Hepatocyte (in vitro differentiated cells): Measurements from ENCODE around the gene PPP3CA. TPM values are rescaled to one million over a fixed set of nuclear protein-coding genes. Genes with fewer than 3 reads are reported as not detected.

Source experiments
- DNase-seq: peaks from one replicate; pipeline ENCODE4 v3.0.0-alpha.2; 2016; ENCODE audit warnings: low spot score
- H2AFZ ChIP-seq: fragments of 200-600 bp; sonication (generic); 2 replicates; pipeline ENCODE4 v1.6.0; 2016; ENCODE audit warnings: antibody characterized with exemption, mild to moderate bottlenecking
- H3K27ac ChIP-seq: fragments of 200-600 bp; sonication (generic); 2 replicates; pipeline ENCODE4 v1.5.1; 2016; ENCODE audit warnings: mild to moderate bottlenecking
- H3K27me3 ChIP-seq: fragments of 200-600 bp; sonication (generic); 2 replicates; pipeline ENCODE4 v1.6.1; 2016
- H3K36me3 ChIP-seq: fragments of 200-600 bp; sonication (generic); replicated peaks from 2 replicates; pipeline ENCODE4 v1.5.1; 2016; ENCODE audit warnings: low read depth; ENCODE audit not compliant: insufficient read depth
- H3K4me1 ChIP-seq: fragments of 200-600 bp; sonication (generic); 2 replicates; pipeline ENCODE4 v1.5.1; 2016; ENCODE audit warnings: mild to moderate bottlenecking, moderate library complexity; ENCODE audit not compliant: insufficient read depth
- H3K4me2 ChIP-seq: fragments of 200-600 bp; sonication (generic); 2 replicates; pipeline ENCODE4 v1.6.0; 2016
- H3K4me3 ChIP-seq: fragments of 200-600 bp; sonication (generic); 2 replicates; pipeline ENCODE4 v1.5.1; 2016; ENCODE audit warnings: mild to moderate bottlenecking
- H3K79me2 ChIP-seq: fragments of 200-600 bp; sonication (generic); 2 replicates; pipeline ENCODE4 v1.6.0; 2017; ENCODE audit warnings: mild to moderate bottlenecking
- H3K9me2 ChIP-seq: fragments of 200-600 bp; sonication (generic); replicated peaks from 2 replicates; pipeline ENCODE4 v1.6.0; 2017; ENCODE audit warnings: mild to moderate bottlenecking; ENCODE audit not compliant: insufficient read depth
- H3K9me3 ChIP-seq: fragments of 200-600 bp; sonication (generic); 2 replicates; pipeline ENCODE4 v1.5.1; 2016; ENCODE audit warnings: low read depth, mild to moderate bottlenecking
- H4K20me1 ChIP-seq: fragments of 200-600 bp; sonication (generic); 2 replicates; pipeline ENCODE4 v1.6.0; 2016; ENCODE audit warnings: mild to moderate bottlenecking; ENCODE audit not compliant: insufficient read depth, poor library complexity, severe bottlenecking
- EZH2 ChIP-seq: fragments of 200-600 bp; sonication (generic); IDR thresholded peaks from 2 replicates; pipeline ENCODE4 v1.6.1; 2016; ENCODE audit warnings: antibody characterized with exemption, mild to moderate bottlenecking, borderline replicate concordance
- EZH2phosphoT487 ChIP-seq: fragments of 200-600 bp; sonication (generic); IDR thresholded peaks from one replicate; pipeline ENCODE4 v1.6.1; 2018; ENCODE audit warnings: antibody characterized with exemption, mild to moderate bottlenecking, low read depth, moderate library complexity; ENCODE audit not compliant: unreplicated experiment, severe bottlenecking
- WGBS: methylation state at CpG from one replicate; pipeline ENCODE4 v1.1.6; 2016; ENCODE audit warnings: low lambda C conversion rate; ENCODE audit errors: missing lambda C conversion rate; 5-methylcytosine and 5-hydroxymethylcytosine counted together
- polyA plus RNA-seq: library from polyadenylated mRNA; unstranded; fragments of >200 nt; fragmentation: Nextera tagmentation; extraction: Ambion mirVana; gene quantifications from 2 replicates; pipeline ENCODE4 v1.2.1, GENCODE V29; 2016
- total RNA-seq: library from RNA; depleted of rRNA; stranded (reverse); fragments of >200 nt; gene quantifications from 2 replicates; pipeline ENCODE4 v1.2.3, GENCODE V29; 2014
- TF ChIP-seq, protein P1 (sequence below): fragments of 200-600 bp; sonication (generic); IDR thresholded peaks from 2 replicates; pipeline ENCODE4 v1.5.1; 2016; ENCODE audit warnings: antibody characterized with exemption, mild to moderate bottlenecking; ENCODE audit not compliant: poor library complexity

The PPP3CA gene
- total and polyA plus RNA-seq, 2 experiments from 2014 or later, result 12.9 to 49.5 TPM

DNA sequence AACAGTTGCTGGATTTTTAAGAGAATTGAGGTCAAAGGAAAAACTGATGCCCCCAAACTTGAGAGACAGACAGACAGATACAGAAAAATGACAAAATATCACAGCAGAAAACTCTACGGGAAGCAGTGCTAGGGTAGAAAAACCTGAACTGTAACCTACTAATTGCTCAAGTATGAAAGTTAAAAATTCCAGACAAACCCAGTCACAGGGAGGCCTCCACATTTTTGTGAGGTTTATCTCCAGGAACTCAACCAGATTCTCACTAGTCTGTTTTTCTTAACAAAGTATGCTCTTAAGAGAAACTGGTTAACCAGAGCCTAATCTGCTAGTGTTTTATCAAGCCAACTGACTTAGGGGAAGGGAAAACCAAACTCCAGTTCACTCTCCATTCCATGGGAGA is 19.9 kb upstream of the PPP3CA start:
- Histone ChIP-seq H3K36me3 (no peaks in the 10 kb centered on the region), H3K9me3 (no peaks in the 10 kb centered on the region), H3K27me3 (no peaks in the 10 kb centered on the region), H3K4me3 (no peak overlapping the region), H3K4me1 (no peaks in the 10 kb centered on the region), H2AFZ (no peak overlapping the region), H3K27ac (peak overlapping the region; percentile 58), H3K9me2 (no peaks in the 10 kb centered on the region), H3K4me2 (no peak overlapping the region), H4K20me1 (no peaks in the 10 kb centered on the region), H3K79me2 (no peaks in the 10 kb centered on the region)
- WGBS, result 48% methylated on average over 1 of the region's 1 CpG
- TF ChIP-seq, protein P1, sequence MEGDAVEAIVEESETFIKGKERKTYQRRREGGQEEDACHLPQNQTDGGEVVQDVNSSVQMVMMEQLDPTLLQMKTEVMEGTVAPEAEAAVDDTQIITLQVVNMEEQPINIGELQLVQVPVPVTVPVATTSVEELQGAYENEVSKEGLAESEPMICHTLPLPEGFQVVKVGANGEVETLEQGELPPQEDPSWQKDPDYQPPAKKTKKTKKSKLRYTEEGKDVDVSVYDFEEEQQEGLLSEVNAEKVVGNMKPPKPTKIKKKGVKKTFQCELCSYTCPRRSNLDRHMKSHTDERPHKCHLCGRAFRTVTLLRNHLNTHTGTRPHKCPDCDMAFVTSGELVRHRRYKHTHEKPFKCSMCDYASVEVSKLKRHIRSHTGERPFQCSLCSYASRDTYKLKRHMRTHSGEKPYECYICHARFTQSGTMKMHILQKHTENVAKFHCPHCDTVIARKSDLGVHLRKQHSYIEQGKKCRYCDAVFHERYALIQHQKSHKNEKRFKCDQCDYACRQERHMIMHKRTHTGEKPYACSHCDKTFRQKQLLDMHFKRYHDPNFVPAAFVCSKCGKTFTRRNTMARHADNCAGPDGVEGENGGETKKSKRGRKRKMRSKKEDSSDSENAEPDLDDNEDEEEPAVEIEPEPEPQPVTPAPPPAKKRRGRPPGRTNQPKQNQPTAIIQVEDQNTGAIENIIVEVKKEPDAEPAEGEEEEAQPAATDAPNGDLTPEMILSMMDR, result no peak
- no peak for TF ChIP-seq EZH2
- TF ChIP-seq EZH2phosphoT487, result no peak
- peak; percentile 10 for DNase-seq

DNA sequence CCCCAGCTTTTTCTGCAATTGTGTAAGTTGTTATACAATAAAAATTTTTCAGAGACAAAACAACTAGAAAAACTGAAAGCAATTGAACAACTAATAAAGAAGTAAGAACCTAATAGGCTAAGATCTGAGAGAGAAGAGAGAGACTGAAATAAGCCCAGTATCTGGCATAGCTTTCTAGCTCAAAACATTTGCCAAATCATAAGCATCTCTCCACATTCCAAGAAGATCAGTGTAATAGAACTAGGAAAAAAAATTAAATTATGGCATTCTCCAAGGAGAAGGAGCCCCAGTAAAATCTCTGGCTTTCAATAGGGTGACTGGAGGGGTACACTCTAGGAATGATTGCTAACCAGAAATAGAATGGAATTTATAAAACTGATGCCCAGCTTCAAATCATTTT is 19.0 kb upstream of the PPP3CA start:
- Histone ChIP-seq H3K9me2 (no peaks in the 10 kb centered on the region), H3K4me2 (no peak overlapping the region), H3K27ac (no peak overlapping the region), H3K79me2 (no peaks in the 10 kb centered on the region), H4K20me1 (no peaks in the 10 kb centered on the region), H3K9me3 (no peaks in the 10 kb centered on the region), H3K4me3 (no peak overlapping the region), H3K27me3 (no peaks in the 10 kb centered on the region), H3K36me3 (no peaks in the 10 kb centered on the region), H3K4me1 (no peaks in the 10 kb centered on the region), H2AFZ (no peak overlapping the region)
- TF ChIP-seq, protein P1, result no peak
- no peak for TF ChIP-seq EZH2
- DNase-seq, result no peak

DNA sequence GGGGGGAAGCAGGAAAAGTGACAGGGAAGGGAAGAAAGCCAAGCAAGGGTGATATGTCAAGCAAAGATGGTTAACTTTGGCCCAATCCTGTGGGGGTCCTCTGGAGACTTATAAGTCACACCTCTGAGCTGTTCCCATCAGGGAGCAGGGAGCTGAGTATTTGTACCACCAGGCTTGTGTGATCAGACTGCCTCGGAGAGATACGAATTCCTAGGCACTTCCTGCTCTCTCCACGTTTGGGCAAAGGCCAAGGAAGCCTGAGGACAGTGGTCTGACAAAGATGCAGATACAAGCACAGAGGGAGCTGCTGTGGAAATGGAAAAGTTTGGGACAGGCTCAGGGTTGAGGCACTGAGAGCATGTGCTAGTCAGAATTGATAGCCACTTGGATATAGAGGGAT is 10.4 kb upstream of the PPP3CA start:
- H3K4me2 ChIP-seq, result no peak overlapping the region
- H3K4me3 ChIP-seq, result no peak overlapping the region
- H4K20me1 ChIP-seq, result no peaks in the 10 kb centered on the region
- H3K27me3 ChIP-seq, result no peaks in the 10 kb centered on the region
- no peaks in the 10 kb centered on the region for H3K79me2 ChIP-seq
- H3K9me3 ChIP-seq, result no peaks in the 10 kb centered on the region
- no peak for DNase-seq
- no peak overlapping the region for H2AFZ ChIP-seq
- H3K27ac ChIP-seq, result peak overlapping the region; percentile 83
- H3K9me2 ChIP-seq, result no peaks in the 10 kb centered on the region
- peaks cover 14% of the 10 kb centered on the region for H3K4me1 ChIP-seq
- WGBS, result 67% methylated on average over 3 of the region's 3 CpGs
- TF ChIP-seq EZH2phosphoT487 (no peak), EZH2 (no peak)
- TF ChIP-seq, protein P1, result no peak
- H3K36me3 ChIP-seq, result no peaks in the 10 kb centered on the region

DNA sequence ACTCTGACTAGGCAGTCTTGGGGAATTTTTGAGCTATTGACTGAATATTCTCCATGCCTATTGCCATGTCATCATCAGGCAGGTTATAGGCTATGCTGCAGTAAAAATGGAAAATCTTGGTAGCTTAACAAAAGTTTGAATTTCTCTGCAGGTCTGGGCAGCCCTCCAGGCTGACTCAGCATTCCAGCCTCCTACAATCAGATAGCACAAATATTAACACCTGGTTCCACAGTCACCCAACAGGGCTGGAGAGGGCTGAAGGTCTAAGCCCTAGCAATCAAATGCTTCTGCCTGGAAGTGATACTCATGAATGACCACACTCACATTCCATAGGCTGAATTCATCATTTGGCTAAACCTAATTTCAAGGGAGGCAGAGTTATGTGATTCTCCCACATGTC is 9.6 kb upstream of the PPP3CA start:
- Histone ChIP-seq H3K4me2 (peak overlapping the region; percentile 45), H3K27me3 (no peaks in the 10 kb centered on the region), H3K36me3 (no peaks in the 10 kb centered on the region), H3K9me2 (no peaks in the 10 kb centered on the region), H4K20me1 (no peaks in the 10 kb centered on the region), H3K79me2 (no peaks in the 10 kb centered on the region), H2AFZ (no peak overlapping the region), H3K9me3 (no peaks in the 10 kb centered on the region), H3K4me1 (peaks cover 14% of the 10 kb centered on the region), H3K27ac (peak overlapping the region; percentile 83), H3K4me3 (no peak overlapping the region)
- TF ChIP-seq EZH2, result no peak
- no peak for TF ChIP-seq EZH2phosphoT487
- TF ChIP-seq, protein P1, result no peak
- DNase-seq, result peak; percentile 71
